Measurements from ENCODE around the gene CCDC89. TPM values are rescaled to one million over a fixed set of nuclear protein-coding genes. Genes with fewer than 3 reads are reported as not detected.

CCDC89 gene
- total and polyA plus RNA-seq, 8 donors = 1.5 to 7.0 (median 5.8) TPM

DNA sequence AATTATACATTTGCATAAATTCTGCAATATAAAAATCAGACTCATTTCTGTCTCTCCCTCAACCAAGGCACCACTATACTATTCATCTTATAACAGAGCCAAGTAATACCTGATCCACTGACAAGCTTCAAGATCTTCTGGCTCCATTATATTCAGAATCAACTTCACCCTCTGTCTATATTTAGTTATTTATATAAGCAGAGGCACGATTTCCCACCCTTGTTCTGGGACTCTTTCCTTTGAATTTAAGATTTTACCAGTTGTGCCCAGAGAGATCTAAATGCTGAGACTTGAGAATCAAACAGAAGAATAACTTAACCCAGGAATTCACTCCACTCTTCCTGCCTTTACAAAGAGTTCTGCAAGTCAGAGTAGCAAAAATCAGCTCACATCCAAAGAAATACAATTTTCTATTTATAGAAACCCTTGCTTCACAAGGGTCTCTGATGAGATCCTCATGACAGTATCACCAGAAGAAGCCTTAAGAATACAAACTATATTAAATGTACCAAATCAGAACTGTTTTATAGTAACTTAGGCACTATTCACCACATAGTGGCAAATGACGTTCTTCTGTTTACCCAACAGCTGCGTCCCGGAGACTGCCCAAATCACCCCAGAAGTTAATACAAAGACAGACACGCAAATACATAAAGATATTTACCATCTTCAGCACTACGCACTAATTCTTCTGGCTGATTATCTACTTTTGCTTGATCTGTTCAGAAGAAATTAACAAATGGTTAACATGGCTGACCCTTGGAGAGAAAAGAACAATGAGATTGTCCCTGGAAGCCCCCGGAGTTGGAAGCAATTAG lies 32.3 kb upstream of the CCDC89 start:
- H3K27ac ChIP-seq = peak overlapping the region; percentile 26 to 55
- H3K9me3 ChIP-seq = no peaks in the 10 kb centered on the region
- no peaks in the 10 kb centered on the region for H3K27me3 ChIP-seq
- no peaks in the 10 kb centered on the region for H3K4me1 ChIP-seq
- intact Hi-C loops (cut with DNase I) = no loop called here
- TF ChIP-seq, protein P1, sequence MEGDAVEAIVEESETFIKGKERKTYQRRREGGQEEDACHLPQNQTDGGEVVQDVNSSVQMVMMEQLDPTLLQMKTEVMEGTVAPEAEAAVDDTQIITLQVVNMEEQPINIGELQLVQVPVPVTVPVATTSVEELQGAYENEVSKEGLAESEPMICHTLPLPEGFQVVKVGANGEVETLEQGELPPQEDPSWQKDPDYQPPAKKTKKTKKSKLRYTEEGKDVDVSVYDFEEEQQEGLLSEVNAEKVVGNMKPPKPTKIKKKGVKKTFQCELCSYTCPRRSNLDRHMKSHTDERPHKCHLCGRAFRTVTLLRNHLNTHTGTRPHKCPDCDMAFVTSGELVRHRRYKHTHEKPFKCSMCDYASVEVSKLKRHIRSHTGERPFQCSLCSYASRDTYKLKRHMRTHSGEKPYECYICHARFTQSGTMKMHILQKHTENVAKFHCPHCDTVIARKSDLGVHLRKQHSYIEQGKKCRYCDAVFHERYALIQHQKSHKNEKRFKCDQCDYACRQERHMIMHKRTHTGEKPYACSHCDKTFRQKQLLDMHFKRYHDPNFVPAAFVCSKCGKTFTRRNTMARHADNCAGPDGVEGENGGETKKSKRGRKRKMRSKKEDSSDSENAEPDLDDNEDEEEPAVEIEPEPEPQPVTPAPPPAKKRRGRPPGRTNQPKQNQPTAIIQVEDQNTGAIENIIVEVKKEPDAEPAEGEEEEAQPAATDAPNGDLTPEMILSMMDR (IDR thresholded peaks at IDR 0.05) = no peak
- ATAC-seq = no peak
- DNase-seq = no peak
- no peak overlapping the region for H3K4me3 ChIP-seq
- H3K36me3 ChIP-seq = no peaks in the 10 kb centered on the region

DNA sequence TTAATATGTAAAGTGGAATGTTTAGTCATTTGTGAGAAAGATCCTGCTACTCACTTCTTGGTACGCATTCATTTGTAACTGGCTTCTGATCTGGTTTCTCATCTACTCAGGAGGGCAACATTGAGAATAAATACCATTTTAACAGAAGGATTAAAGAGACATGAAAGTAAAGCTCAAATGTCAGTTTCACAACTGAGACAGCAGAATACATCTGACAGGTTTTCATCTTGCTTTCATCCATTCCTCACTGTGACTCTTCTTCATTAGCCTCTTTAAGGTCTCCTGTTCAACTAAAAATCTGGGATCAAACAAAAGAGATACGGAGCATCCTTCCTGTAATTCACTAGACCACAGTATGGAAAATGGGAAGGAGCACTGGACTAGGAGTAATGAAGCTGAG lies 31.4 kb upstream of the CCDC89 start:
- Histone ChIP-seq H3K4me1 (no peaks in the 10 kb centered on the region), H3K27ac (no peak overlapping the region), H3K9me3 (no peaks in the 10 kb centered on the region), H3K27me3 (no peaks in the 10 kb centered on the region), H3K4me3 (no peak overlapping the region), H3K36me3 (no peaks in the 10 kb centered on the region)
- ATAC-seq (no peak), DNase-seq (no peak)
- TF ChIP-seq, protein P1 (IDR thresholded peaks at IDR 0.05) = no peak
- intact Hi-C loops (cut with DNase I) = no loop called here

DNA sequence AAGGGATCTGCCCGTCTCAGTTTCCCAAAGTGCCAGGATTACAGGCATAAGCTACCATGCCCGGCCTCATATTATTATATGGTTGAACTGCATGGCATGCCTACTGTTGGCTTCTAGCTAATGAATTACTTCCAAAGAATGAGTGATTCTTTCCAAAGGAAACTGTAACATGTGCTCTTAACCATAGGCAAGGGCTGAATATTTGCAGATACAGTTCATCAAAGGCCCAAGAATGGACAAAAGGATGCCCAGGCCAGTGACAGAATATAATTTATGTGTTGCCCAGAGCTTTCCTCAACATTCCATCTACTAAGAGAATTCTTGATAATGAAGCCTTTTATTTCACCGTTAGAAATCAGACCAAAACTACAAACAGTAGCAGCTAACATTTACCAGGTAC lies 27.0 kb upstream of the CCDC89 start:
- Histone ChIP-seq H3K9me3 (no peaks in the 10 kb centered on the region), H3K36me3 (no peaks in the 10 kb centered on the region), H3K4me3 (no peak overlapping the region), H3K27ac (no peak overlapping the region), H3K27me3 (no peaks in the 10 kb centered on the region), H3K4me1 (no peaks in the 10 kb centered on the region)
- intact Hi-C loops (cut with DNase I) = no loop called here
- TF ChIP-seq, protein P1 (IDR thresholded peaks at IDR 0.05) = no peak
- ATAC-seq (no peak), DNase-seq (no peak)

DNA sequence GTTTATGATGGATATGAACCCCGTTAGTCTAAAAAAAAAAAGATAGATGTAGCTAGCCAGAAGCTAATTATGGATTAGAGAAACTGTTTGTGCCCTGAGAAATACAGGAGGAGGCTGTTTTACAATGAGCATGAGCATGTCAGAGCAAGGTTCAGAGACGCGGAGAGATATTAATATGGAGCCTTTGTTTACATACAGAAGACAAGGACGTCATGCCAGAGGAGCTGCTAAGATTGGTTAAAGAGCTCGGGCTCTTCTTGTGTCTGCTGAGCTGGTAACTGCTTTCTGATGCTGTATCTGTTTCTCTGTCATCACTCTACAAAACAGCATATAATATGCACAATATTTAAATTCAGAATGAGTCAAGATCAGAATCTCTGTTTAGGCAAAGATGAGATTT lies 24.9 kb upstream of the CCDC89 start:
- H3K27ac ChIP-seq = no peak overlapping the region
- DNase-seq = no peak
- no peaks in the 10 kb centered on the region for H3K36me3 ChIP-seq
- intact Hi-C loops (cut with DNase I) = no loop called here
- TF ChIP-seq, protein P1 (IDR thresholded peaks at IDR 0.05) = no peak
- H3K27me3 ChIP-seq = no peaks in the 10 kb centered on the region
- no peaks in the 10 kb centered on the region for H3K4me1 ChIP-seq
- no peak overlapping the region for H3K4me3 ChIP-seq
- no peak for ATAC-seq
- no peaks in the 10 kb centered on the region for H3K9me3 ChIP-seq

DNA sequence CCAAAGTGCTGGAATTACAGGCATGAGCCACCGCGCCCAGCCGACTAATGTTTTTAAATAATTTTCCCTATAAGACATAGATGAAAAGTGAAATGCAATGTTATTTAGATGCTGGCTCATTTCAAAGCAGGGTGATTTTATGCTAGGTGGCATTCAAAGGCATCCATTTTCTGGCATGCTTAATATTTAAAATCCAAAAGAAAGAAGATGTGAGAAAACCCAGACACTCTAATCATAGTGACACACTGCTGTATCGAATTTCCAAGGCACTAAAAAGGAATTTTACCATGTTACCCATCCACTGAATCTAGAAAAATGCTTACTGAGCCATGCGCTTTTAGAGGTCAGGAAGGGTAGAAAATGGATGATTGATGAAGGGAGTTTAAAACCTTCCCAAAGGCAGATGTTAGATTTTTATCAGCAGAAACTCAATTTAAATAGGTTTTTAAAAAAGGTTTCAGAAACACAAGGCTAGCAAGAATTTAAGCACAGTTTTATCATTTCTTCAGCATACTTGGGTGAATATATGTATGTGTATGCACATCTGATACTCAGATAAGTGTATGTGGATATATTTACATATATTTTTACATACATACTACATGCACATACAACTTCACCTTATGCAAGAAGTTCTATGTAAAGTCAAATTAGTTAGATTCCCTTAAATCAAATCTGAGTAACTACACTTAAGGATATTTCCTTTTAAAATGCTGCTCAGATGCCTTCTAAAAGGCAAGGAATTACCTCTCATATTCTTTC lies 24.1 kb upstream of the CCDC89 start:
- intact Hi-C loops (cut with DNase I) = no loop called here
- H3K36me3 ChIP-seq = no peaks in the 10 kb centered on the region
- no peaks in the 10 kb centered on the region for H3K9me3 ChIP-seq
- no peak overlapping the region for H3K4me3 ChIP-seq
- ATAC-seq (no peak), DNase-seq (no peak)
- no peaks in the 10 kb centered on the region for H3K27me3 ChIP-seq
- H3K27ac ChIP-seq = no peak overlapping the region
- TF ChIP-seq, protein P1 (IDR thresholded peaks at IDR 0.05) = no peak
- no peaks in the 10 kb centered on the region for H3K4me1 ChIP-seq

Data from left lung (tissue), 10 donors.